Kidney epithelial cell (primary cell): ENCODE data around the gene CHPF2. TPM values are rescaled to one million over a fixed set of nuclear protein-coding genes. Genes with fewer than 3 reads are reported as not detected.

Source experiments
- DNase-seq: peaks from one replicate; pipeline ENCODE4 v3.0.0-alpha.2; 2010; ENCODE audit warnings: low read depth
- H3K27me3 ChIP-seq: 2 replicates; pipeline ENCODE4 v1.6.0; 2011; ENCODE audit warnings: low read length; ENCODE audit not compliant: control insufficient read depth, insufficient read depth
- H3K36me3 ChIP-seq: 2 replicates; pipeline ENCODE4 v1.5.1; 2011; ENCODE audit warnings: low read length; ENCODE audit not compliant: control insufficient read depth, insufficient read depth
- H3K4me3 ChIP-seq: 2 replicates; pipeline ENCODE4 v1.5.1; 2011; ENCODE audit warnings: low read depth, mild to moderate bottlenecking, control low read depth, low read length
- total RNA-seq: library from RNA; depleted of rRNA; stranded (reverse); fragments of >200 nt; gene quantifications from 2 replicates; pipeline ENCODE4 v1.2.3, GENCODE V29; 2015
- TF ChIP-seq, protein P1 (sequence below): IDR thresholded peaks from 2 replicates; pipeline ENCODE4 v1.5.1; 2011; ENCODE audit warnings: mild to moderate bottlenecking, moderate library complexity, low read length, control low read depth, inconsistent platforms; ENCODE audit not compliant: insufficient read depth, poor library complexity, severe bottlenecking

Gene CHPF2
- total RNA-seq, 1 donor from 2014 or later: 60.0 TPM

GRCh38 chr7:151278949-151279348 lies 46.7 kb downstream of the CHPF2 start:
- H3K27me3 ChIP-seq: peaks cover 24% of the 10 kb centered on the region
- DNase-seq: no peak
- H3K36me3 ChIP-seq: no peaks in the 10 kb centered on the region
- no peak overlapping the region for H3K4me3 ChIP-seq
- TF ChIP-seq, protein P1, sequence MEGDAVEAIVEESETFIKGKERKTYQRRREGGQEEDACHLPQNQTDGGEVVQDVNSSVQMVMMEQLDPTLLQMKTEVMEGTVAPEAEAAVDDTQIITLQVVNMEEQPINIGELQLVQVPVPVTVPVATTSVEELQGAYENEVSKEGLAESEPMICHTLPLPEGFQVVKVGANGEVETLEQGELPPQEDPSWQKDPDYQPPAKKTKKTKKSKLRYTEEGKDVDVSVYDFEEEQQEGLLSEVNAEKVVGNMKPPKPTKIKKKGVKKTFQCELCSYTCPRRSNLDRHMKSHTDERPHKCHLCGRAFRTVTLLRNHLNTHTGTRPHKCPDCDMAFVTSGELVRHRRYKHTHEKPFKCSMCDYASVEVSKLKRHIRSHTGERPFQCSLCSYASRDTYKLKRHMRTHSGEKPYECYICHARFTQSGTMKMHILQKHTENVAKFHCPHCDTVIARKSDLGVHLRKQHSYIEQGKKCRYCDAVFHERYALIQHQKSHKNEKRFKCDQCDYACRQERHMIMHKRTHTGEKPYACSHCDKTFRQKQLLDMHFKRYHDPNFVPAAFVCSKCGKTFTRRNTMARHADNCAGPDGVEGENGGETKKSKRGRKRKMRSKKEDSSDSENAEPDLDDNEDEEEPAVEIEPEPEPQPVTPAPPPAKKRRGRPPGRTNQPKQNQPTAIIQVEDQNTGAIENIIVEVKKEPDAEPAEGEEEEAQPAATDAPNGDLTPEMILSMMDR: no peak

- Histone ChIP-seq H3K27me3 (peaks cover 21% of the 10 kb centered on the region), H3K36me3 (no peaks in the 10 kb centered on the region), H3K4me3 (no peak overlapping the region)
- TF ChIP-seq, protein P1: no peak
- DNase-seq: no peak
These were observed 47.6 kb downstream of the CHPF2 start for GRCh38 chr7:151279868-151280267.

DNA sequence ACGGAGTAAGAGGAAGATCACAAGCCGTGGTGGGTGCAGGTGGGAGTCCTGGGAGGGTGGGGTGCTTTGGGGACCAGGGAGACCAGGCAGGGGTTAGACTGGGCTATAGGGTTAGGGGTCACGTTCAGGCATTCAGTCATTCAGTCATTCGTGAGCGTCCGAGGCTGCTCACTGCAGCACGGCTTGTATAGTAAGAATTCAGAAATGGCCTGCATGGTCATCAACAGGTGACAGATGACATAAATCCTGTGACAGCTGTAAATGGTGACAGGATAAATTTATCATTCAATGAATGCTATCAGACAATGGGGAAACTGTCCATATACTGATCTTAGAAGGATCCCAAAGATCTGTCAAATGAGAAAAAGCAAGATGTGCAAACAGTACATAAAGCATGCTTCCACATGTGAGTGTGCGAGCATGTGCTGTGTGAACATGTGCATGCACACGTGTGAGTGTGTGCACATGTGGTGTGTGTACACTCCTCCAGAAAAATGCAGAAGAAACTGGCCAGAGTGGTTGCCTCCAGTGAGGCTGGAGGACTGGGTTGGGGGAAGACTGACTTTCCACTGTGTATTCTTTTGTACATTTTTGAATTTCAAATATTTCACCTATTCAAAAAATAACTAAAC lies 48.2 kb downstream of the CHPF2 start:
- H3K27me3 ChIP-seq: peaks cover 21% of the 10 kb centered on the region
- no peak for DNase-seq
- H3K4me3 ChIP-seq: no peak overlapping the region
- H3K36me3 ChIP-seq: no peaks in the 10 kb centered on the region
- TF ChIP-seq, protein P1: no peak

DNA sequence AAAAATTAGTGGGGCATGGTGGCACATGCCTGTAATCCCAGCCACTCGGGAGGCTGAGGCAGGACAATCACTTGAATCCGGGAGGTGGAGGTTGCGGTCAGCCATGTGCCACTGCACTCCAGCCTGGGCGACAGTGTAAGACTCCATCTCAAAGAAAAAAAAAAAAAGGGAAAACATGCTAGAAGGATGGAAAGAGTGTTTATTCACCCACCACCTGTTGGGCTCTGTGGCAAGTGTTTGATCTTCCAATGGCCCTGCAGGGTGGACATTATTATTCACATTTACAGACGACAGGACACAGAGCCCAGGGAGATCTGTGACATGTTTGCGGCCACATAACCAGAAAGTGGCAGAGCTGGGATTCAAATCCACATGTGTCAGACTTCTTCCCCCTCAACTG lies 49.4 kb downstream of the CHPF2 start:
- Histone ChIP-seq H3K4me3 (no peak overlapping the region), H3K27me3 (peaks cover 21% of the 10 kb centered on the region), H3K36me3 (no peaks in the 10 kb centered on the region)
- DNase-seq: no peak
- TF ChIP-seq, protein P1: no peak

DNA sequence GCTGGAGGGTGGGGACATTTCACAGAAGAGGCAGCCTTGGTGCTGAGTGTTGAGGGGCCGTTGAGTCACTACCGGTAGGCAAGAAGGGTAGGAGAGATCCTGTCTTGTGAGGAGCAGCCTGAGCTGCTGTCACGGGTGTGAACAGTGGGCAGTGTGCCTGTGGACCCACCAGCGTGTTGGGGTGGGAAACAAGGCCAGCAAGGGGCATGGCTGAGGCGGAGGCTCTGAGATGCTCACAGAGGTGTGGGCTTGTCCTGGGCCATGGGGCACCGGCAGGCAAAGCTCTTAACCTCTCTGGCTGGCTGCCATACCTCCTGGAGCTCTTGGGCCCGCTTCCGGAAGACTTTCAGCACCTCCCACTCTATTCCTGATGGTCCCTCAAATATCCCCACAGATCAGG lies 49.8 kb downstream of the CHPF2 start:
- peaks cover 21% of the 10 kb centered on the region for H3K27me3 ChIP-seq
- H3K36me3 ChIP-seq: no peaks in the 10 kb centered on the region
- TF ChIP-seq, protein P1: no peak
- H3K4me3 ChIP-seq: no peak overlapping the region
- DNase-seq: no peak

GRCh38 chr7:151283302-151283701 lies 51.0 kb downstream of the CHPF2 start:
- no peaks in the 10 kb centered on the region for H3K36me3 ChIP-seq
- H3K4me3 ChIP-seq: no peak overlapping the region
- H3K27me3 ChIP-seq: peaks cover 14% of the 10 kb centered on the region
- TF ChIP-seq, protein P1: no peak
- DNase-seq: no peak
